ENCODE results near the gene ATOH7.

Gene ATOH7

GRCh38 chr10:68237173-68237572 is 5.3 kb upstream of the ATOH7 start:
- no peaks in the 10 kb centered on the region for H3K79me2 ChIP-seq (ENCODE audit: low read length)
- H3K27me3 ChIP-seq (replicated peaks; ENCODE audit: insufficient read depth, low read length): 0 out of 2 replicates have a peak, but pooled peaks cover 4% of the 10 kb centered on the region
- H3K4me1 ChIP-seq (ENCODE audit: low read length): peaks cover 15% of the 10 kb centered on the region
- no peak for DNase-seq
- no peaks in the 10 kb centered on the region for H3K9me2 ChIP-seq (replicated peaks; ENCODE audit: insufficient read depth, low read length)
- no peaks in the 10 kb centered on the region for H4K20me1 ChIP-seq (ENCODE audit: insufficient read depth, low read length)
- no peak overlapping the region for H3K4me2 ChIP-seq (ENCODE audit: low read depth, low read length)
- H2AFZ ChIP-seq (ENCODE audit: low read length): no peak overlapping the region
- H3K27ac ChIP-seq (ENCODE audit: low read length): no peak overlapping the region
- TF ChIP-seq EZH2 (optimal IDR thresholded peaks at IDR 0.05; ENCODE audit: low read depth, low read length) (no peak), EZH2phosphoT487 (IDR thresholded peaks at IDR 0.05; ENCODE audit: low read length) (no peak)
- TF ChIP-seq, protein P1, sequence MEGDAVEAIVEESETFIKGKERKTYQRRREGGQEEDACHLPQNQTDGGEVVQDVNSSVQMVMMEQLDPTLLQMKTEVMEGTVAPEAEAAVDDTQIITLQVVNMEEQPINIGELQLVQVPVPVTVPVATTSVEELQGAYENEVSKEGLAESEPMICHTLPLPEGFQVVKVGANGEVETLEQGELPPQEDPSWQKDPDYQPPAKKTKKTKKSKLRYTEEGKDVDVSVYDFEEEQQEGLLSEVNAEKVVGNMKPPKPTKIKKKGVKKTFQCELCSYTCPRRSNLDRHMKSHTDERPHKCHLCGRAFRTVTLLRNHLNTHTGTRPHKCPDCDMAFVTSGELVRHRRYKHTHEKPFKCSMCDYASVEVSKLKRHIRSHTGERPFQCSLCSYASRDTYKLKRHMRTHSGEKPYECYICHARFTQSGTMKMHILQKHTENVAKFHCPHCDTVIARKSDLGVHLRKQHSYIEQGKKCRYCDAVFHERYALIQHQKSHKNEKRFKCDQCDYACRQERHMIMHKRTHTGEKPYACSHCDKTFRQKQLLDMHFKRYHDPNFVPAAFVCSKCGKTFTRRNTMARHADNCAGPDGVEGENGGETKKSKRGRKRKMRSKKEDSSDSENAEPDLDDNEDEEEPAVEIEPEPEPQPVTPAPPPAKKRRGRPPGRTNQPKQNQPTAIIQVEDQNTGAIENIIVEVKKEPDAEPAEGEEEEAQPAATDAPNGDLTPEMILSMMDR (IDR thresholded peaks at IDR 0.05; ENCODE audit: low read length): no peak
- H3K36me3 ChIP-seq (replicated peaks; ENCODE audit: insufficient read depth, low read length): no peaks in the 10 kb centered on the region
- no peak overlapping the region for H3K9ac ChIP-seq (ENCODE audit: low read length)
- H3K4me3 ChIP-seq (ENCODE audit: low read length): no peak overlapping the region
- no peaks in the 10 kb centered on the region for H3K9me3 ChIP-seq (replicated peaks; ENCODE audit: insufficient read depth, low read length)
- peaks cover 10% of the 10 kb centered on the region for H3F3A ChIP-seq (ENCODE audit: insufficient read depth, low read length)

DNA sequence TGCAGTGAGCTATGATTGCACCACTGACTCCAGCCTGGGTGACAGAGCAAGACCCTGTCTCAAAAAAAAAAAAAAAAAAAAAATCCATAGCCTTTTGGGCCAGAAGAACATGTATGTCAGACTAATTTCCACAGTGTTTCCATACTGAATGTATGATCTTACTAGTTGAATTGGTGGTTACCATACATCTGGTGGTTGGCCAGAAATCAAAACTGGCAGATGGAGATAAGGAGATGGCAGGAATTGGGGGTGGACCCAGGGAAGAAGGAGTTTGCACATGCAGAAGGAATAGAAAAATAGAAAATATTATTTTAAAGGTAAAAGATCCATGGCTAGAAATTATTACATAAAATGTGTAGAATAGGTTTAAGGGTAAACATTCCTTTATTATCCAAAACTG is 3.7 kb upstream of the ATOH7 start:
- no peaks in the 10 kb centered on the region for H3K9me3 ChIP-seq (replicated peaks; ENCODE audit: insufficient read depth, low read length)
- peaks cover 12% of the 10 kb centered on the region for H3F3A ChIP-seq (ENCODE audit: insufficient read depth, low read length)
- peaks cover 19% of the 10 kb centered on the region for H3K4me1 ChIP-seq (ENCODE audit: low read length)
- no peaks in the 10 kb centered on the region for H3K9me2 ChIP-seq (replicated peaks; ENCODE audit: insufficient read depth, low read length)
- no peak overlapping the region for H3K4me3 ChIP-seq (ENCODE audit: low read length)
- no peak overlapping the region for H3K27ac ChIP-seq (ENCODE audit: low read length)
- DNase-seq: no peak
- H3K27me3 ChIP-seq (replicated peaks; ENCODE audit: insufficient read depth, low read length): 0 out of 2 replicates have a peak, but pooled peaks cover 4% of the 10 kb centered on the region
- no peak for TF ChIP-seq EZH2phosphoT487 (IDR thresholded peaks at IDR 0.05; ENCODE audit: low read length)
- TF ChIP-seq, protein P1 (IDR thresholded peaks at IDR 0.05; ENCODE audit: low read length): no peak
- no peak for TF ChIP-seq EZH2 (optimal IDR thresholded peaks at IDR 0.05; ENCODE audit: low read depth, low read length)
- no peaks in the 10 kb centered on the region for H4K20me1 ChIP-seq (ENCODE audit: insufficient read depth, low read length)
- H3K79me2 ChIP-seq (ENCODE audit: low read length): no peaks in the 10 kb centered on the region
- no peak overlapping the region for H2AFZ ChIP-seq (ENCODE audit: low read length)
- H3K4me2 ChIP-seq (ENCODE audit: low read depth, low read length): no peak overlapping the region
- H3K36me3 ChIP-seq (replicated peaks; ENCODE audit: insufficient read depth, low read length): no peaks in the 10 kb centered on the region
- H3K9ac ChIP-seq (ENCODE audit: low read length): no peak overlapping the region

GRCh38 chr10:68235111-68235510 is 3.2 kb upstream of the ATOH7 start:
- Histone ChIP-seq H3K36me3 (replicated peaks; ENCODE audit: insufficient read depth, low read length) (no peaks in the 10 kb centered on the region), H3K9ac (ENCODE audit: low read length) (no peak overlapping the region), H2AFZ (ENCODE audit: low read length) (no peak overlapping the region), H3K4me1 (ENCODE audit: low read length) (peaks cover 17% of the 10 kb centered on the region), H3K9me2 (replicated peaks; ENCODE audit: insufficient read depth, low read length) (no peaks in the 10 kb centered on the region), H3F3A (ENCODE audit: insufficient read depth, low read length) (peaks cover 12% of the 10 kb centered on the region), H3K4me3 (ENCODE audit: low read length) (no peak overlapping the region), H3K9me3 (replicated peaks; ENCODE audit: insufficient read depth, low read length) (no peaks in the 10 kb centered on the region), H3K27me3 (replicated peaks; ENCODE audit: insufficient read depth, low read length) (0 out of 2 replicates have a peak, but pooled peaks cover 4% of the 10 kb centered on the region), H3K27ac (ENCODE audit: low read length) (no peak overlapping the region), H3K4me2 (ENCODE audit: low read depth, low read length) (no peak overlapping the region), H3K79me2 (ENCODE audit: low read length) (no peaks in the 10 kb centered on the region), H4K20me1 (ENCODE audit: insufficient read depth, low read length) (no peaks in the 10 kb centered on the region)
- no peak for TF ChIP-seq EZH2phosphoT487 (IDR thresholded peaks at IDR 0.05; ENCODE audit: low read length)
- TF ChIP-seq, protein P1 (IDR thresholded peaks at IDR 0.05; ENCODE audit: low read length): no peak
- no peak for TF ChIP-seq EZH2 (optimal IDR thresholded peaks at IDR 0.05; ENCODE audit: low read depth, low read length)
- no peak for DNase-seq

Measured in MM.1S (cell line).